GM12878 (cell line): Measurements from ENCODE around the gene EMILIN3. TPM values are rescaled to one million over a fixed set of nuclear protein-coding genes. Genes with fewer than 3 reads are reported as not detected.

ENCODE experiments used
- ATAC-seq: fragments of 200-7000 bp; cut with Tn5 transposase; 3 replicates; pipeline ENCODE4 v1.9.1; 2020; ENCODE audit warnings: mild to moderate bottlenecking, moderate library complexity
- BruUV-seq: library from RNA; stranded (reverse); fragments of 400-500 nt; replicated peaks from 2 replicates; lab custom pipeline; 2021; lab: Mats Ljungman, UMichigan
- CTCF ChIA-PET: fragments of 300-600 bp; sonication (Branson Sonifier 250); formaldehyde crosslinking; extraction: SDS; loops from one replicate; lab custom pipeline; 2021; ENCODE audit warnings: inconsistent platforms; lab: Yijun Ruan, JAX
- POLR2A ChIA-PET: fragments of 350-600 bp; formaldehyde crosslinking; extraction: SDS; loops from one replicate; lab custom pipeline; 2021; ENCODE audit warnings: inconsistent platforms; lab: Charles Lee
- RAD21 ChIA-PET: fragments of 300-600 bp; sonication (Branson Sonifier 250); formaldehyde crosslinking; loops from one replicate; lab custom pipeline; 2023; ENCODE audit warnings: antibody characterized with exemption; ENCODE audit not compliant: unreplicated experiment; lab: Charles Lee
- SMC1A ChIA-PET: fragments of 300-600 bp; sonication (Branson Sonifier 250); formaldehyde crosslinking; loops from one replicate; lab custom pipeline; 2023; ENCODE audit not compliant: unreplicated experiment, uncharacterized antibody; lab: Charles Lee
- DNase-seq: peaks from one replicate; pipeline ENCODE4 v3.0.0-alpha.2; 2011; ENCODE audit warnings: low read depth, low spot score
- FAIRE-seq: peaks from 3 replicates; lab custom pipeline; 2011; peaks lifted over from hg19 to GRCh38; lab: Jason Lieb, UNC
- H2AFZ ChIP-seq: 2 replicates; pipeline ENCODE4 v1.6.0; 2011; ENCODE audit warnings: low read depth, low read length, control low read depth; ENCODE audit not compliant: control insufficient read depth
- H3K27ac ChIP-seq: 2 replicates; pipeline ENCODE4 v1.5.1; 2011; ENCODE audit warnings: control low read depth; ENCODE audit not compliant: control insufficient read depth, insufficient read depth
- H3K27me3 ChIP-seq, 2 experiments: replicated peaks in 1 of 2; 2 replicates each; pipeline versions ENCODE4 v1.6.0 to v1.6.1; 2011; ENCODE audit warnings: low read length in 1 of 2; ENCODE audit not compliant: control insufficient read depth in 2 of 2, insufficient read depth in 2 of 2
- H3K36me3 ChIP-seq, 2 experiments: 2 replicates each; pipeline ENCODE4 v1.5.1; 2011; ENCODE audit warnings: low read length in 1 of 2; ENCODE audit not compliant: control insufficient read depth in 2 of 2, insufficient read depth in 2 of 2
- H3K4me1 ChIP-seq: 2 replicates; pipeline ENCODE4 v1.6.1; 2011; ENCODE audit warnings: mild to moderate bottlenecking, low read length, moderate library complexity, mixed read lengths; ENCODE audit not compliant: control insufficient read depth, insufficient read depth
- H3K4me2 ChIP-seq: 2 replicates; pipeline ENCODE4 v1.6.0; 2011; ENCODE audit warnings: control low read depth; ENCODE audit not compliant: control insufficient read depth, insufficient read depth
- H3K4me3 ChIP-seq: fragments of 200-600 bp; sonication (generic); 2 replicates; pipeline ENCODE4 v1.5.1; 2016
- H3K79me2 ChIP-seq: 2 replicates; pipeline ENCODE4 v1.6.0; 2011; ENCODE audit warnings: low read length; ENCODE audit not compliant: control insufficient read depth, insufficient read depth
- H3K9ac ChIP-seq: 2 replicates; pipeline ENCODE4 v1.8.0; 2011; ENCODE audit warnings: low read length, control low read depth, mixed read lengths; ENCODE audit not compliant: control insufficient read depth, insufficient read depth
- H3K9me3 ChIP-seq: replicated peaks from 3 replicates; pipeline ENCODE4 v1.5.1; 2011; ENCODE audit warnings: mild to moderate bottlenecking, low read length; ENCODE audit not compliant: control insufficient read depth, insufficient read depth
- H4K20me1 ChIP-seq: 2 replicates; pipeline ENCODE4 v1.6.0; 2011; ENCODE audit not compliant: control insufficient read depth, insufficient read depth
- BACH1 ChIP-seq: fragments of 450-650 bp; IDR thresholded peaks from 2 replicates; pipeline ENCODE4 v1.6.1; 2017; ENCODE audit warnings: mild to moderate bottlenecking, borderline replicate concordance
- BMI1 ChIP-seq: fragments of 450-650 bp; IDR thresholded peaks from 2 replicates; pipeline ENCODE4 v1.6.1; 2016; ENCODE audit warnings: mild to moderate bottlenecking, moderate library complexity, borderline replicate concordance
- CBX5 ChIP-seq: sonication (generic); IDR thresholded peaks from 2 replicates; pipeline ENCODE4 v1.6.1; 2016; ENCODE audit warnings: low read depth, moderate library complexity, mild to moderate bottlenecking, inconsistent platforms
- CHD1 ChIP-seq: IDR thresholded peaks from 2 replicates; pipeline ENCODE4 v1.6.1; 2012; ENCODE audit warnings: low read depth, low read length, improper control_type of control experiment
- ELK1 ChIP-seq: IDR thresholded peaks from 2 replicates; pipeline ENCODE4 v1.6.1; 2012; ENCODE audit warnings: low read depth, low read length, improper control_type of control experiment
- ETV6 ChIP-seq, 2 experiments: fragments of 450-650 bp in 1 of 2; IDR thresholded peaks in 1 of 2; conservative IDR thresholded peaks in 1 of 2; 2 replicates each; pipeline ENCODE4 v1.6.1; 2014; ENCODE audit warnings: antibody characterized with exemption in 1 of 2, borderline replicate concordance in 1 of 2, low read depth in 1 of 2, mild to moderate bottlenecking in 1 of 2, moderate library complexity in 1 of 2
- KLF5 ChIP-seq: fragments of 450-650 bp; IDR thresholded peaks from 2 replicates; pipeline ENCODE4 v1.6.1; 2014; ENCODE audit warnings: mild to moderate bottlenecking; ENCODE audit not compliant: partially characterized antibody
- MXI1 ChIP-seq: fragments of 150-350 bp; IDR thresholded peaks from 2 replicates; pipeline ENCODE4 v1.6.1; 2011; ENCODE audit warnings: low read depth, mild to moderate bottlenecking, inconsistent platforms, low read length, improper control_type of control experiment
- NR2C2 ChIP-seq: IDR thresholded peaks from 2 replicates; pipeline ENCODE4 v1.6.1; 2011; ENCODE audit warnings: borderline replicate concordance, low read depth; ENCODE audit not compliant: control insufficient read depth, insufficient read length
- NRF1 ChIP-seq: conservative IDR thresholded peaks from 2 replicates; pipeline ENCODE4 v1.6.1; 2011; ENCODE audit warnings: mild to moderate bottlenecking, low read depth, low read length, improper control_type of control experiment
- RAD21 ChIP-seq: IDR thresholded peaks from 2 replicates; pipeline ENCODE4 v1.6.1; 2011; ENCODE audit warnings: mild to moderate bottlenecking, low read depth, low read length, moderate library complexity; ENCODE audit not compliant: insufficient read depth
- RBBP5 ChIP-seq: fragments of 200-600 bp; sonication (generic); conservative IDR thresholded peaks from 2 replicates; pipeline ENCODE4 v1.6.1; 2016
- TBL1XR1 ChIP-seq: IDR thresholded peaks from 2 replicates; pipeline ENCODE4 v1.6.1; 2012; ENCODE audit warnings: low read depth, low read length, improper control_type of control experiment
- ZBTB11 ChIP-seq: fragments of 450-650 bp; formaldehyde crosslinking; IDR thresholded peaks from 2 replicates; pipeline ENCODE4 v1.5.0; 2022; ENCODE audit warnings: mild to moderate bottlenecking, missing genetic modification characterization
- ZNF217 ChIP-seq: fragments of 450-650 bp; IDR thresholded peaks from 2 replicates; pipeline ENCODE4 v1.6.1; 2017; ENCODE audit warnings: antibody characterized with exemption, mild to moderate bottlenecking
- WGBS: methylation state at CpG from one replicate; pipeline ENCODE4 v1.1.6; 2016; ENCODE audit warnings: low lambda C conversion rate; ENCODE audit not compliant: insufficient replicate concordance, insufficient coverage; ENCODE audit errors: missing lambda C conversion rate; 5-methylcytosine and 5-hydroxymethylcytosine counted together
- in situ Hi-C: fragments of 300-500 bp; cut with MboI; formaldehyde crosslinking; loops from 9 replicates; pipeline ENCODE4 v1.14.3; 2018; ENCODE audit warnings: mixed read lengths
- intact Hi-C: fragments of 100-400 bp; cut with micrococcal nuclease; formaldehyde crosslinking; loops from one replicate; pipeline ENCODE4 v1.14.2; 2022; ENCODE audit not compliant: unreplicated experiment
- polyA plus RNA-seq, 11 experiments: library from polyadenylated mRNA; depleted of rRNA in 4 of 11; unstranded in 6 of 11; stranded (reverse) in 5 of 11; fragments of >200 nt; fragmentation: Nextera tagmentation in 4 of 11; fragmentation: Illumina TruSeq in 1 of 11; extraction: Ambion mirVana in 4 of 11; extraction: Trizol in 1 of 11; gene quantifications; 1 replicate in 1 of 11; 2 replicates in 10 of 11; pipeline versions ENCODE4 v1.2.1 to v1.2.3, GENCODE V29; 2011 to 2016; ENCODE audit warnings: inconsistent platforms in 2 of 11, missing spikeins in 2 of 11, low read depth in 1 of 11
- total RNA-seq, 4 experiments: library from RNA; depleted of rRNA in 3 of 4; stranded (reverse); fragments of >200 nt in 3 of 4; fragmentation: Illumina TruSeq in 1 of 4; extraction: Trizol in 1 of 4; gene quantifications; 2 replicates each; pipeline versions ENCODE4 v1.2.1 to v1.2.3, GENCODE V29; 2013 to 2021
- TF ChIP-seq, protein P1 (sequence below): IDR thresholded peaks from 2 replicates; pipeline ENCODE4 v1.6.1; 2011; ENCODE audit warnings: borderline replicate concordance, low read depth, mild to moderate bottlenecking, moderate library complexity, low read length; ENCODE audit not compliant: insufficient read depth, poor library complexity, severe bottlenecking

EMILIN3 gene
- total and polyA plus RNA-seq, 10 of the 15 experiments (the other 5 are each of a cell fraction or from before 2014, with no cell fraction given) = not detected

DNA sequence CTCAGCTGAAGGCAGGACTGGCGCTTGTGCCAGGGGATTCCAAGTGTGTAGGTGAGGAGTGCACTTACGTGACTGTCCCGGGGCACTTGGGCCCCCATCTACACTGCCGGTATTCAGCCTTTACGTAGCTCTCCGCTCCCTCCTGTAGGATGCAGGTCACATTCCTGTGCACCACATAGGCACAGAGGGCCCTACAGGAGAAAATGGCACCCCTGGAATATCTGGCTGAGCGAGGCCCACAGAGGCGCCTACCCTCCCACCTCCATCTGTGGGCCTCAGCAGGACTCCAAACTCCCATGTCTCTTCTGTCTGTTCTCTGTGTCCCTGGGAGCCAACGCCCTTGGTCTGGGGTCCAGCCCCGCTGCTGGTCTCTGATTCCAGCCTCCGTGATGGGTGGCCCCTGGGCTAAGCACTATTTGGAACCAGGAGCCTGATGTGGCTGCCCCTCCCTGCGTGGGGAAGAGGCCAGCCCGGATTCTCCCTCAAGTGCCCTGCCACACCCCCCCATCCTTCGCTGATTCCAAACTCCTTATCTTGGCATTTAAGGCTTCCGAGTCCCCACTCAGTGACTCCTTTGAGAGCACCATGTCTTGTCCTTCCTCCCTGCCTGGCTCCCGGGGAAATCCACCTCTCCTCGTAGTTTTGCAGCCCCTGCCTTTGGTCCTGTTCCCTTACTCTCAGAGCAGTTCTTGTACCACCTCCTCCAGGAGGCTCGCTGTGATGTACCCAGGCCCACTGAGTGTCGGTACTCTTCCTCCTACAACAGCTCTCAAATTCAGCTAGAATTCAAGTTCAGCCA lies 1.5 kb downstream of the EMILIN3 start (continued):
- TF ChIP-seq BMI1 (no peak), ELK1 (no peak), CBX5 (no peak), ZBTB11 (CRISPR knock-in tag) (no peak)

- no peak for FAIRE-seq
- intact Hi-C loops = no loop called here
- Histone ChIP-seq H4K20me1 (no peaks in the 10 kb centered on the region), H3K4me2 (no peak overlapping the region), H3K9me3 (no peaks in the 10 kb centered on the region), H3K79me2 (no peaks in the 10 kb centered on the region), H3K9ac (no peak overlapping the region), H3K36me3 (no peaks in the 10 kb centered on the region), H3K27me3 (peaks cover 0 to 15% of the 10 kb centered on the region in 2 experiments), H2AFZ (no peak overlapping the region), H3K4me1 (peaks cover 3% of the 10 kb centered on the region; the same call in 1 of the 2 replicates), H3K4me3 (no peak overlapping the region), H3K27ac (no peak overlapping the region)
- ChIA-PET POLR2A (no interaction called here), SMC1A (no interaction called here), CTCF (no interaction called here), RAD21 (no interaction called here)
- in situ Hi-C loops = no loop called here
- no peak for DNase-seq
- no TSS peak for BruUV-seq
- 43% methylated on average over 12 of the region's 13 CpGs for WGBS
- no peak for ATAC-seq
- TF ChIP-seq ZNF217 (no peak), ETV6 (conservative IDR thresholded peaks at IDR 0.05 in 1 of 2, IDR thresholded peaks at IDR 0.05 in 1 of 2; ENCODE audit: borderline replicate concordance in 1 of 2, low read depth in 1 of 2) (no peak), CHD1 (no peak), RBBP5 (no peak), NR2C2 (no peak), TBL1XR1 (no peak), RAD21 (no peak), BACH1 (no peak), KLF5 (no peak), MXI1 (no peak), NRF1 (no peak)
- TF ChIP-seq, protein P1, sequence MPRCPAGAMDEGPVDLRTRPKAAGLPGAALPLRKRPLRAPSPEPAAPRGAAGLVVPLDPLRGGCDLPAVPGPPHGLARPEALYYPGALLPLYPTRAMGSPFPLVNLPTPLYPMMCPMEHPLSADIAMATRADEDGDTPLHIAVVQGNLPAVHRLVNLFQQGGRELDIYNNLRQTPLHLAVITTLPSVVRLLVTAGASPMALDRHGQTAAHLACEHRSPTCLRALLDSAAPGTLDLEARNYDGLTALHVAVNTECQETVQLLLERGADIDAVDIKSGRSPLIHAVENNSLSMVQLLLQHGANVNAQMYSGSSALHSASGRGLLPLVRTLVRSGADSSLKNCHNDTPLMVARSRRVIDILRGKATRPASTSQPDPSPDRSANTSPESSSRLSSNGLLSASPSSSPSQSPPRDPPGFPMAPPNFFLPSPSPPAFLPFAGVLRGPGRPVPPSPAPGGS = no peak
These were observed 2.3 kb downstream of the EMILIN3 start for GRCh38 chr20:41364236-41364855.
